GM12878 (cell line): Measurements from ENCODE around the gene PI4KA. TPM values are rescaled to one million over a fixed set of nuclear protein-coding genes. Genes with fewer than 3 reads are reported as not detected.

ENCODE experiments used
- ATAC-seq: fragments of 200-7000 bp; cut with Tn5 transposase; 3 replicates; pipeline ENCODE4 v1.9.1; 2020; ENCODE audit warnings: mild to moderate bottlenecking, moderate library complexity
- BruUV-seq: library from RNA; stranded (reverse); fragments of 400-500 nt; replicated peaks from 2 replicates; lab custom pipeline; 2021; lab: Mats Ljungman, UMichigan
- CTCF ChIA-PET: fragments of 300-600 bp; sonication (Branson Sonifier 250); formaldehyde crosslinking; extraction: SDS; loops from one replicate; lab custom pipeline; 2021; ENCODE audit warnings: inconsistent platforms; lab: Yijun Ruan, JAX
- POLR2A ChIA-PET: fragments of 350-600 bp; formaldehyde crosslinking; extraction: SDS; loops from one replicate; lab custom pipeline; 2021; ENCODE audit warnings: inconsistent platforms; lab: Charles Lee
- RAD21 ChIA-PET: fragments of 300-600 bp; sonication (Branson Sonifier 250); formaldehyde crosslinking; loops from one replicate; lab custom pipeline; 2023; ENCODE audit warnings: antibody characterized with exemption; ENCODE audit not compliant: unreplicated experiment; lab: Charles Lee
- SMC1A ChIA-PET: fragments of 300-600 bp; sonication (Branson Sonifier 250); formaldehyde crosslinking; loops from one replicate; lab custom pipeline; 2023; ENCODE audit not compliant: unreplicated experiment, uncharacterized antibody; lab: Charles Lee
- DNase-seq: peaks from one replicate; pipeline ENCODE4 v3.0.0-alpha.2; 2011; ENCODE audit warnings: low read depth, low spot score
- FAIRE-seq: peaks from 3 replicates; lab custom pipeline; 2011; peaks lifted over from hg19 to GRCh38; lab: Jason Lieb, UNC
- H2AFZ ChIP-seq: 2 replicates; pipeline ENCODE4 v1.6.0; 2011; ENCODE audit warnings: low read depth, low read length, control low read depth; ENCODE audit not compliant: control insufficient read depth
- H3K27ac ChIP-seq: 2 replicates; pipeline ENCODE4 v1.5.1; 2011; ENCODE audit warnings: control low read depth; ENCODE audit not compliant: control insufficient read depth, insufficient read depth
- H3K27me3 ChIP-seq, 2 experiments: replicated peaks in 1 of 2; 2 replicates each; pipeline versions ENCODE4 v1.6.0 to v1.6.1; 2011; ENCODE audit warnings: low read length in 1 of 2; ENCODE audit not compliant: control insufficient read depth in 2 of 2, insufficient read depth in 2 of 2
- H3K36me3 ChIP-seq, 2 experiments: 2 replicates each; pipeline ENCODE4 v1.5.1; 2011; ENCODE audit warnings: low read length in 1 of 2; ENCODE audit not compliant: control insufficient read depth in 2 of 2, insufficient read depth in 2 of 2
- H3K4me1 ChIP-seq: 2 replicates; pipeline ENCODE4 v1.6.1; 2011; ENCODE audit warnings: mild to moderate bottlenecking, low read length, moderate library complexity, mixed read lengths; ENCODE audit not compliant: control insufficient read depth, insufficient read depth
- H3K4me2 ChIP-seq: 2 replicates; pipeline ENCODE4 v1.6.0; 2011; ENCODE audit warnings: control low read depth; ENCODE audit not compliant: control insufficient read depth, insufficient read depth
- H3K4me3 ChIP-seq: fragments of 200-600 bp; sonication (generic); 2 replicates; pipeline ENCODE4 v1.5.1; 2016
- H3K79me2 ChIP-seq: 2 replicates; pipeline ENCODE4 v1.6.0; 2011; ENCODE audit warnings: low read length; ENCODE audit not compliant: control insufficient read depth, insufficient read depth
- H3K9ac ChIP-seq: 2 replicates; pipeline ENCODE4 v1.8.0; 2011; ENCODE audit warnings: low read length, control low read depth, mixed read lengths; ENCODE audit not compliant: control insufficient read depth, insufficient read depth
- H3K9me3 ChIP-seq: replicated peaks from 3 replicates; pipeline ENCODE4 v1.5.1; 2011; ENCODE audit warnings: mild to moderate bottlenecking, low read length; ENCODE audit not compliant: control insufficient read depth, insufficient read depth
- H4K20me1 ChIP-seq: 2 replicates; pipeline ENCODE4 v1.6.0; 2011; ENCODE audit not compliant: control insufficient read depth, insufficient read depth
- BACH1 ChIP-seq: fragments of 450-650 bp; IDR thresholded peaks from 2 replicates; pipeline ENCODE4 v1.6.1; 2017; ENCODE audit warnings: mild to moderate bottlenecking, borderline replicate concordance
- CHD4 ChIP-seq: fragments of 200-600 bp; sonication (generic); IDR thresholded peaks from 2 replicates; pipeline ENCODE4 v1.6.1; 2016; ENCODE audit warnings: mild to moderate bottlenecking
- CREM ChIP-seq: IDR thresholded peaks from 2 replicates; pipeline ENCODE4 v1.6.1; 2014; ENCODE audit warnings: antibody characterized with exemption, low read depth
- FOXM1 ChIP-seq: IDR thresholded peaks from 2 replicates; pipeline ENCODE4 v1.6.1; 2012; ENCODE audit warnings: low read depth, mild to moderate bottlenecking, inconsistent platforms, low read length, moderate library complexity
- JUND ChIP-seq: IDR thresholded peaks from 2 replicates; pipeline ENCODE4 v1.6.1; 2012; ENCODE audit warnings: low read depth, mild to moderate bottlenecking, low read length, improper control_type of control experiment, moderate library complexity
- MTA2 ChIP-seq: fragments of 450-650 bp; IDR thresholded peaks from 2 replicates; pipeline ENCODE4 v1.6.1; 2016; ENCODE audit warnings: low read depth, mild to moderate bottlenecking, moderate library complexity
- MTA3 ChIP-seq: IDR thresholded peaks from 2 replicates; pipeline ENCODE4 v1.6.1; 2012; ENCODE audit warnings: low read length, inconsistent platforms, borderline replicate concordance
- NFYA ChIP-seq: IDR thresholded peaks from 2 replicates; pipeline ENCODE4 v1.6.1; 2011; ENCODE audit warnings: low read depth, mild to moderate bottlenecking, low read length, improper control_type of control experiment, borderline replicate concordance
- NKRF ChIP-seq: fragments of 450-650 bp; conservative IDR thresholded peaks from 2 replicates; pipeline ENCODE4 v1.6.1; 2017; ENCODE audit warnings: mild to moderate bottlenecking, moderate library complexity
- RAD51 ChIP-seq: fragments of 450-650 bp; IDR thresholded peaks from 2 replicates; pipeline ENCODE4 v1.6.1; 2016; ENCODE audit warnings: moderate library complexity, mild to moderate bottlenecking, inconsistent platforms
- RELB ChIP-seq: fragments of 450-650 bp; IDR thresholded peaks from 2 replicates; pipeline ENCODE4 v1.6.1; 2017; ENCODE audit warnings: low read depth, mild to moderate bottlenecking, moderate library complexity
- SMAD5 ChIP-seq: IDR thresholded peaks from 2 replicates; pipeline ENCODE4 v1.6.1; 2016; ENCODE audit warnings: antibody characterized with exemption, low read depth
- SUPT20H ChIP-seq: IDR thresholded peaks from 2 replicates; pipeline ENCODE4 v1.6.1; 2011; ENCODE audit warnings: low read depth, mild to moderate bottlenecking, low read length, moderate library complexity, borderline replicate concordance; ENCODE audit not compliant: control insufficient read depth
- TAF1 ChIP-seq: IDR thresholded peaks from 2 replicates; pipeline ENCODE4 v1.6.1; 2011; ENCODE audit warnings: mild to moderate bottlenecking, low read depth, low read length, borderline replicate concordance
- TCF12 ChIP-seq: IDR thresholded peaks from 2 replicates; pipeline ENCODE4 v1.6.1; 2011; ENCODE audit warnings: low read depth, mild to moderate bottlenecking, low read length
- ZBTB40 ChIP-seq: fragments of 450-650 bp; IDR thresholded peaks from 2 replicates; pipeline ENCODE4 v1.6.1; 2016; ENCODE audit warnings: mild to moderate bottlenecking, moderate library complexity, borderline replicate concordance
- WGBS: methylation state at CpG from one replicate; pipeline ENCODE4 v1.1.6; 2016; ENCODE audit warnings: low lambda C conversion rate; ENCODE audit not compliant: insufficient replicate concordance, insufficient coverage; ENCODE audit errors: missing lambda C conversion rate; 5-methylcytosine and 5-hydroxymethylcytosine counted together
- in situ Hi-C: fragments of 300-500 bp; cut with MboI; formaldehyde crosslinking; loops from 9 replicates; pipeline ENCODE4 v1.14.3; 2018; ENCODE audit warnings: mixed read lengths
- intact Hi-C: fragments of 100-400 bp; cut with micrococcal nuclease; formaldehyde crosslinking; loops from one replicate; pipeline ENCODE4 v1.14.2; 2022; ENCODE audit not compliant: unreplicated experiment
- polyA plus RNA-seq, 11 experiments: library from polyadenylated mRNA; depleted of rRNA in 4 of 11; unstranded in 6 of 11; stranded (reverse) in 5 of 11; fragments of >200 nt; fragmentation: Nextera tagmentation in 4 of 11; fragmentation: Illumina TruSeq in 1 of 11; extraction: Ambion mirVana in 4 of 11; extraction: Trizol in 1 of 11; gene quantifications; 1 replicate in 1 of 11; 2 replicates in 10 of 11; pipeline versions ENCODE4 v1.2.1 to v1.2.3, GENCODE V29; 2011 to 2016; ENCODE audit warnings: inconsistent platforms in 2 of 11, missing spikeins in 2 of 11, low read depth in 1 of 11
- total RNA-seq, 4 experiments: library from RNA; depleted of rRNA in 3 of 4; stranded (reverse); fragments of >200 nt in 3 of 4; fragmentation: Illumina TruSeq in 1 of 4; extraction: Trizol in 1 of 4; gene quantifications; 2 replicates each; pipeline versions ENCODE4 v1.2.1 to v1.2.3, GENCODE V29; 2013 to 2021

The PI4KA gene
- total and polyA plus RNA-seq, 10 of the 15 experiments (the other 5 are each of a cell fraction or from before 2014, with no cell fraction given): 4.2 to 78.4 (median 42.1) TPM

- TF ChIP-seq NFYA: no peak
Measured at GRCh38 chr22:20885017-20885556, 26.5 kb upstream of the PI4KA start (continued).

- BruUV-seq: no TSS peak
- POLR2A ChIA-PET: no interaction called here
- H3K36me3 ChIP-seq: peaks cover 8 to 10% of the 10 kb centered on the region in 2 experiments
- SMC1A ChIA-PET: no interaction called here
- intact Hi-C loops: no loop called here
- H3K4me3 ChIP-seq: no peak overlapping the region
- H3K4me1 ChIP-seq: no peaks in the 10 kb centered on the region
- no peak overlapping the region for H3K4me2 ChIP-seq
- FAIRE-seq (no peak), ATAC-seq (no peak), DNase-seq (no peak)
- H3K79me2 ChIP-seq: no peaks in the 10 kb centered on the region
- in situ Hi-C loops: no loop called here
- WGBS: 75% methylated on average over 4 of the region's 4 CpGs
- no peak for TF ChIP-seq CREM
- no peak for TF ChIP-seq NKRF
- TF ChIP-seq ZBTB40: no peak
- no peak for TF ChIP-seq NFYA
- TF ChIP-seq FOXM1: no peak
- no peak for TF ChIP-seq MTA2
- no peak for TF ChIP-seq SMAD5
- no peak for TF ChIP-seq CHD4
- TF ChIP-seq RELB: no peak
- no peak for TF ChIP-seq JUND
- TF ChIP-seq RAD51: no peak
- TF ChIP-seq TAF1: no peak
- TF ChIP-seq MTA3: no peak
- no peak for TF ChIP-seq SUPT20H
- TF ChIP-seq BACH1: no peak
- TF ChIP-seq TCF12: no peak
- RAD21 ChIA-PET: no interaction called here
- no peak overlapping the region for H2AFZ ChIP-seq
- no peaks in the 10 kb centered on the region for H3K27me3 ChIP-seq
- no peaks in the 10 kb centered on the region for H4K20me1 ChIP-seq
- CTCF ChIA-PET: interaction anchor here (0.6 kb wide), 1 partner anchor 156 kb away, joined by 3 read pairs; no protein-coding TSS in a partner anchor
- no peak overlapping the region for H3K9ac ChIP-seq
- H3K27ac ChIP-seq: no peak overlapping the region
- no peaks in the 10 kb centered on the region for H3K9me3 ChIP-seq
Measured at GRCh38 chr22:20884454-20884853, 25.8 kb upstream of the PI4KA start.
